Prostate gland (tissue), 2 donors: Measurements from ENCODE around the gene B4GALT5. TPM values are rescaled to one million over a fixed set of nuclear protein-coding genes. Genes with fewer than 3 reads are reported as not detected.

Source experiments
- DNase-seq: peaks from one replicate; pipeline ENCODE4 v3.0.0-alpha.2; 2019; ENCODE audit warnings: low spot score
- H3K27ac ChIP-seq, 2 donors: fragments of 200-600 bp; sonication (generic); 2 replicates each; pipeline ENCODE4 v1.5.1; 2017 to 2019
- H3K27me3 ChIP-seq: fragments of 200-600 bp; sonication (generic); replicated peaks from 2 replicates; pipeline ENCODE4 v1.5.1; 2019; ENCODE audit not compliant: insufficient read depth
- H3K36me3 ChIP-seq, 2 donors: fragments of 200-600 bp; sonication (generic); 1 replicate in 1 of 2; 2 replicates in 1 of 2; pipeline versions ENCODE4 v1.5.1 to v1.8.1; 2017 to 2019
- H3K4me1 ChIP-seq: fragments of 200-600 bp; sonication (generic); replicated peaks from 2 replicates; pipeline ENCODE4 v1.5.1; 2019
- H3K4me3 ChIP-seq, 2 donors: fragments of 200-600 bp; sonication (generic); 2 replicates each; pipeline ENCODE4 v1.5.1; 2017 to 2019
- H3K9me3 ChIP-seq: fragments of 200-600 bp; sonication (generic); 2 replicates; pipeline ENCODE4 v1.5.1; 2017
- POLR2A ChIP-seq: fragments of 450-650 bp; IDR thresholded peaks from one replicate; pipeline ENCODE4 v1.6.1; 2016; ENCODE audit warnings: antibody characterized with exemption, mild to moderate bottlenecking
- POLR2AphosphoS5 ChIP-seq: sonication (generic); formaldehyde crosslinking; IDR thresholded peaks from one replicate; pipeline ENCODE4 v1.6.1; 2017; ENCODE audit warnings: antibody characterized with exemption
- WGBS: methylation state at CpG from one replicate; pipeline ENCODE4 v1.1.5; 2018; 5-methylcytosine and 5-hydroxymethylcytosine counted together
- intact Hi-C: fragments of 100-400 bp; cut with DNase I; formaldehyde crosslinking; loops from one replicate; pipeline ENCODE4 v1.14.2; 2022
- total RNA-seq, 2 donors: library from RNA; depleted of rRNA; stranded (reverse); fragments of >200 nt; gene quantifications; one replicate each; pipeline ENCODE4 v1.1.0, GENCODE V29; 2016
- TF ChIP-seq, protein P1 (sequence below), 4 experiments: fragments of 200-600 bp in 2 of 4; fragments of 450-650 bp in 2 of 4; sonication (generic) in 2 of 4; IDR thresholded peaks; 1 replicate in 3 of 4; 2 replicates in 1 of 4; pipeline ENCODE4 v1.5.1; 2016 to 2019; ENCODE audit warnings: antibody characterized with exemption in 4 of 4, mild to moderate bottlenecking in 2 of 4, moderate library complexity in 2 of 4

B4GALT5 gene
- total RNA-seq, 2 donors from 2014 or later = 17.8 to 53.7 TPM

DNA sequence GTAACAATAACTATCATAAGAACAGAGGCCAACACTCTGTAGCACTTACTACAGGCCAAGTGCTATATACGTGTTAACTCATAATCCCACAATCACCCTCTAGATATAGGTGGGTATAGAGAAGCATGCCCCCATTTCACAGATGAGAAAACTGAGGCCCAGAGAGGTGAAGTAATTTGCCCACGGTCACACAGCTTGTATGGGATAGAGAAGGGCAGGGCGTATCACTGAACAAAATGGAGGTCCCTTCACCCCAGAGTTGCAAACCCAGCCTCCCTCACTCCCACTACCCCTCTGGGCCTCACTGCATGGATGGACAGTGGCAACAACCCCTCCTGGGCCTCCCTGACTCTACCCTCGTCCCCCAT, 113.9 kb downstream of the B4GALT5 start:
- H3K27me3 ChIP-seq = no peaks in the 10 kb centered on the region
- TF ChIP-seq POLR2AphosphoS5 (no peak), POLR2A (no peak)
- TF ChIP-seq, protein P1, sequence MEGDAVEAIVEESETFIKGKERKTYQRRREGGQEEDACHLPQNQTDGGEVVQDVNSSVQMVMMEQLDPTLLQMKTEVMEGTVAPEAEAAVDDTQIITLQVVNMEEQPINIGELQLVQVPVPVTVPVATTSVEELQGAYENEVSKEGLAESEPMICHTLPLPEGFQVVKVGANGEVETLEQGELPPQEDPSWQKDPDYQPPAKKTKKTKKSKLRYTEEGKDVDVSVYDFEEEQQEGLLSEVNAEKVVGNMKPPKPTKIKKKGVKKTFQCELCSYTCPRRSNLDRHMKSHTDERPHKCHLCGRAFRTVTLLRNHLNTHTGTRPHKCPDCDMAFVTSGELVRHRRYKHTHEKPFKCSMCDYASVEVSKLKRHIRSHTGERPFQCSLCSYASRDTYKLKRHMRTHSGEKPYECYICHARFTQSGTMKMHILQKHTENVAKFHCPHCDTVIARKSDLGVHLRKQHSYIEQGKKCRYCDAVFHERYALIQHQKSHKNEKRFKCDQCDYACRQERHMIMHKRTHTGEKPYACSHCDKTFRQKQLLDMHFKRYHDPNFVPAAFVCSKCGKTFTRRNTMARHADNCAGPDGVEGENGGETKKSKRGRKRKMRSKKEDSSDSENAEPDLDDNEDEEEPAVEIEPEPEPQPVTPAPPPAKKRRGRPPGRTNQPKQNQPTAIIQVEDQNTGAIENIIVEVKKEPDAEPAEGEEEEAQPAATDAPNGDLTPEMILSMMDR (IDR thresholded peaks at IDR 0.05) = no peak
- no peaks in the 10 kb centered on the region for H3K36me3 ChIP-seq
- H3K4me3 ChIP-seq = no peak overlapping the region
- no peaks in the 10 kb centered on the region for H3K9me3 ChIP-seq
- 98% methylated on average over 4 of the region's 4 CpGs for WGBS
- no peak overlapping the region for H3K27ac ChIP-seq
- no peaks in the 10 kb centered on the region for H3K4me1 ChIP-seq
- intact Hi-C loops = no loop called here
- DNase-seq = no peak

DNA sequence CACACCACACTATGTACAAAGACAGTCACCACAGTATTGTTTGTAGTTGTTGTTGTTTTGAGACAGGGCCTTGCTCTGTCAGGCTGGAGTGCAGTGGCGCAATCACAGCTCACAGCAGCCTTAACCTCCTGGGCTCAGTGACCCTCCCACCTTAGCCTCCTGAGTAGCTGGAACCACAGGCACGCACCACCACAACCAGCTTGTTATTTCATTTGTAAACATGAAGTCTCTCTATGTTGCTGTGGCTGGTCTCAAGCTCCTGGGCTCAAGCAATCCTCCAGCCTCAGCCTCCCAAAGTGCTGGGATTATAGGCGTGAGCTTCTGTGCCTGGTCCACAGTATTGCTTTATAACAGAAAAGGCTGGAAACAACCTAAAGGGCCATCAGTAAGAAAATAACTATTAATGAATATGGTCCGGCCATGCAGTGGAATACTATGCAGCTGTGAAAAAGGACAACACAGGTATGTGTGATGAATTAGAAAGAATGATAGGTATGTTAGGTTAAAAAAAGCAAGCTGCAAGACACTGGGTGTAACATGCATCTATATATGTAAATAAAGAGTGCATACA, 115.8 kb downstream of the B4GALT5 start:
- H3K36me3 ChIP-seq = no peaks in the 10 kb centered on the region
- no peak for DNase-seq
- H3K4me1 ChIP-seq = no peaks in the 10 kb centered on the region
- TF ChIP-seq POLR2A (no peak), POLR2AphosphoS5 (no peak)
- TF ChIP-seq, protein P1 (IDR thresholded peaks at IDR 0.05) = no peak
- H3K9me3 ChIP-seq = no peaks in the 10 kb centered on the region
- intact Hi-C loops = no loop called here
- H3K4me3 ChIP-seq = no peak overlapping the region
- no peak overlapping the region for H3K27ac ChIP-seq
- 97% methylated on average over 4 of the region's 4 CpGs for WGBS
- H3K27me3 ChIP-seq = no peaks in the 10 kb centered on the region

DNA sequence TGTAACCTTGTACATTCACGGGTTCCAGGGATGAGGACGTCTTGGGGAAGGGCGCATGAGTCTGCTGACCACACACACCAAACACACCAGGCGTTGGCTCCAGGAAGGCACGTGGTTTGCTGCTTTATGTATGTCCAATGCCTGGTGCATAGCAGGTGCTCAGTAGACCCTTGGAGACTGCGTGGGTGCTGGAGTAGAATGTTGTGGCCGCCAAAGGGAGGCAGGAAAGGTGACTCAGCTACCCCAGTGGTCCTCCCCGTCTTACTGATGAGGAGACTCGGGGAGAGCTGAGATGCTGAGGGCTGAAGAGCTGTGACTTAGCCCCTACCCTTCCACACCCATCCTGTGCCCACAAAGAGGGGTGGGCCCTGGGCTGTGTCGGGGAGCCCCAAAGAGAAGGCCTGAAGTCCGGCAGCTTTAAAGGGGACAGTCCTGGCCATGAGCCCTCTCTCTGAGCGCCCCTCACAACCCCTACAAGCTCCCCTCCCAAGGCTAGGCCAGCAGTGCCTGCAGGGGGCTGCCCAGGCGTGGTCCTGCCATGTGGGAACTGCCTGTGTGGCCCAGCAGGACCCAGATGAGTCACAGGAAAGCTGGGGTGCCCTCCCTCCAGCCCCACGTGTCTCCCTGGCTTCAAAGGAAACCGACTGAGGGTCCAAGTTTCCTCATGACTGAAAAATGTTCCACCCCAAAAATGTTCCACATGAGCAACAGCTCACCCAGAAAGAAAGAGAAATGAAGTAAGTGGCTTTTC, 117.7 kb downstream of the B4GALT5 start:
- WGBS = 77% methylated on average over 15 of the region's 15 CpGs
- H3K9me3 ChIP-seq = no peaks in the 10 kb centered on the region
- H3K27ac ChIP-seq = no peak overlapping the region
- intact Hi-C loops = no loop called here
- H3K4me3 ChIP-seq = no peak overlapping the region
- H3K27me3 ChIP-seq = no peaks in the 10 kb centered on the region
- TF ChIP-seq, protein P1 (IDR thresholded peaks at IDR 0.05) = no peak
- TF ChIP-seq POLR2AphosphoS5 (no peak), POLR2A (no peak)
- no peak for DNase-seq
- no peaks in the 10 kb centered on the region for H3K36me3 ChIP-seq
- no peaks in the 10 kb centered on the region for H3K4me1 ChIP-seq

DNA sequence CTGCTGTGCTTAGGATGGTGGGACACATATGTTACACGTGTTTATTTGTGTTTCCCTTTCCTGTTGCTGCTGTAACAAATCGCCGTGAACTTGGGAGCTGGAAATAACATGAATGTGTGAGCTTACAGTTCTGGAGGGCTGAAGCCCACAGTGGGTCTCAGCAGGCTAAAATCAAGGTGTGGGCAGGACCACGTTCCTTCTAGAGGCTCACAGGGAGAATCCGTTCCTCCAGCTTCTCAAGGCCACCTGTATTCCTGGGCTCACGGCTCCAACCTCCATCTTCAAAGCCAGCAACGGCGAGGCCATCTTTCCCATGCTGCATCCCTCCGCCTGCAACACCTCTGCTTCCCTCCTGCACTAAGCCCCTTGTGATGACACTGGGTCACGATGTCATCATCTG, 118.3 kb downstream of the B4GALT5 start:
- no peak for DNase-seq
- Histone ChIP-seq H3K4me3 (no peak overlapping the region), H3K9me3 (no peaks in the 10 kb centered on the region), H3K27me3 (no peaks in the 10 kb centered on the region), H3K36me3 (no peaks in the 10 kb centered on the region), H3K4me1 (no peaks in the 10 kb centered on the region), H3K27ac (no peak overlapping the region)
- WGBS = 89% methylated on average over 10 of the region's 10 CpGs
- TF ChIP-seq, protein P1 (IDR thresholded peaks at IDR 0.05) = no peak
- TF ChIP-seq POLR2A (no peak), POLR2AphosphoS5 (no peak)
- intact Hi-C loops = no loop called here

DNA sequence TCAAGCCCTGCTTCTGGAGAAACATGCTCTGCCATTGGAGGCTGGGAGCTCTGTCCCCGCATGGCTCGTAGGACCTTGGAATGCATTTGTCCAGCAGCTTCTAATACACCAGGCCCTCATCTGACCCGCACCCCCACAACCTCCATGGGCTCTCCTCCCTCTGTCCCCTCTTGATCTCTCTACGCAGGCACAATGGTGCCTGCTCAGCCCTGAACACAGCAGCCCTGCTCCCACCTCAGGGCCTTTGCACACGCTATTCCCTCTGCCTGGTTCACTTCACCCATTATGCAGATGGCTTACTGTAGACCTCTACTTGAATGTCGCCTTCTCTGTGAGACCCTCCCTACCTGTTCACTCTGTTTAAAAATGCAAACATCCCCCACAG, 118.8 kb downstream of the B4GALT5 start:
- no peak overlapping the region for H3K4me3 ChIP-seq
- intact Hi-C loops = loop anchor here (5.0 kb wide), 1 partner anchor 38 kb away; no protein-coding TSS in a partner anchor
- no peaks in the 10 kb centered on the region for H3K4me1 ChIP-seq
- 94% methylated on average over 5 of the region's 6 CpGs for WGBS
- TF ChIP-seq POLR2AphosphoS5 = no peak
- no peak for TF ChIP-seq POLR2A
- TF ChIP-seq, protein P1 (IDR thresholded peaks at IDR 0.05) = no peak
- no peaks in the 10 kb centered on the region for H3K36me3 ChIP-seq
- H3K27ac ChIP-seq = no peak overlapping the region
- no peak for DNase-seq
- H3K27me3 ChIP-seq = no peaks in the 10 kb centered on the region
- no peaks in the 10 kb centered on the region for H3K9me3 ChIP-seq
